OCI-LY1 (cell line): ENCODE measurements around the gene NUP54.

Experiments used
- CTCF ChIP-seq: fragments of 200-600 bp; sonication (generic), shearing (Covaris generic); IDR thresholded peaks from 2 replicates; pipeline ENCODE4 v1.5.1; 2017; ENCODE audit warnings: mild to moderate bottlenecking, antibody characterized with exemption, low read length, moderate library complexity, mixed read lengths
- EZH2 ChIP-seq: fragments of 200-600 bp; sonication (generic), shearing (Covaris generic); IDR thresholded peaks from 2 replicates; pipeline ENCODE4 v1.8.0; 2017; ENCODE audit warnings: borderline replicate concordance, mixed run types, mild to moderate bottlenecking, antibody characterized with exemption, low read length, moderate library complexity, mixed read lengths

- no peak for TF ChIP-seq CTCF
- TF ChIP-seq EZH2 = no peak
Measured at GRCh38 chr4:76160355-76160754, 12.2 kb upstream of the NUP54 start.
